Measurements from ENCODE around the gene GHITM.
"Not testable (repeated sequence)": the region's sequence is repeated elsewhere in the genome, so short reads cannot be mapped to it uniquely, and the experiment has no call there.

GHITM gene

GRCh38 chr10:84148006-84148597 lies 8.8 kb downstream of the GHITM start:
- peak; percentile 9 for DNase-seq (ENCODE audit: low read depth)

GRCh38 chr10:84149854-84150253 lies 10.5 kb downstream of the GHITM start:
- DNase-seq (ENCODE audit: low read depth) = no peak

GRCh38 chr10:84152769-84153168 lies 13.5 kb downstream of the GHITM start:
- DNase-seq (ENCODE audit: low read depth) = no peak

DNA sequence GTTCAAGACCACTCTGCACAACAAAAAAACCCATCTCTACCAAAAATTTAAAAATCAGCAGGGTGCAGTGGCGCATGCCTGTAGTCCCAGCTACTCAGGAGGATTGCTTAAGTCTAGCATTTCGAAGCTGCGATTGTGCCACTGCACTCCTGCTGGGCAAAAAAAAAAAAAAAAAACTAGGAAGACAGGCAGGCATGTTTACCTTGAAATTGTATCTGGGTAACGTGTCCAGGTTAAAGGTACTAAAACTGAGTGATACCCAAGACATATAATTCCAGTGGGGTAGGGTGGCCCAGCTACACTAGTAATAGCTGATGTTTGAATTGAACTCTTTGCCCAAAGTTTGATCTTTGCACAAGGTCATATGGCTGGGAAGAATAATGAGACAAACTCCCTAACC lies 16.2 kb downstream of the GHITM start:
- DNase-seq (ENCODE audit: low read depth) = no peak

- DNase-seq (ENCODE audit: low read depth) = no peak
Measured at GRCh38 chr10:84156009-84156408, 16.7 kb downstream of the GHITM start.

GRCh38 chr10:84156768-84157167 lies 17.5 kb downstream of the GHITM start:
- no peak for DNase-seq (ENCODE audit: low read depth)

DNA sequence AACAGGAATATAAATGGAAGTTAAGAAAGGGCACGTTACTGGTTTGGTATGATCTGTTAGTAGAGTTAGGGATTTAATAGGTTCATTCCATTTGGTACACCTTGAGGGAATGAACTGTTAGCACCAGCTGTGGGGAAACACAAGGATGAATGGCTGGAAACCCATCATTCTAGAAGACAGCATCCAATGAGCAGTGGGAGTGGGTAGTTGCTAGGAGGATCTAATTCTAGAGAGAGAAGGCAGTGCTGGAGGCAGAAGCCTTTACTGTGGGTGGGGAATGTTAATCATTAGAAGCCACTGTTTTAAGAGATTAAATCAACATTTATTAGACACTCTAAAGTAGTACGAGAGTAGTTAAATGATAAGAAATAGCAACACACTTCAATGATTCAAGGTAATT lies 18.8 kb downstream of the GHITM start:
- no peak for DNase-seq (ENCODE audit: low read depth)

- no peak for DNase-seq (ENCODE audit: low read depth)
Measured at GRCh38 chr10:84158550-84158949, 19.2 kb downstream of the GHITM start.

- DNase-seq (ENCODE audit: low read depth) = no peak
Measured at GRCh38 chr10:84159076-84159685, 19.9 kb downstream of the GHITM start.

DNA sequence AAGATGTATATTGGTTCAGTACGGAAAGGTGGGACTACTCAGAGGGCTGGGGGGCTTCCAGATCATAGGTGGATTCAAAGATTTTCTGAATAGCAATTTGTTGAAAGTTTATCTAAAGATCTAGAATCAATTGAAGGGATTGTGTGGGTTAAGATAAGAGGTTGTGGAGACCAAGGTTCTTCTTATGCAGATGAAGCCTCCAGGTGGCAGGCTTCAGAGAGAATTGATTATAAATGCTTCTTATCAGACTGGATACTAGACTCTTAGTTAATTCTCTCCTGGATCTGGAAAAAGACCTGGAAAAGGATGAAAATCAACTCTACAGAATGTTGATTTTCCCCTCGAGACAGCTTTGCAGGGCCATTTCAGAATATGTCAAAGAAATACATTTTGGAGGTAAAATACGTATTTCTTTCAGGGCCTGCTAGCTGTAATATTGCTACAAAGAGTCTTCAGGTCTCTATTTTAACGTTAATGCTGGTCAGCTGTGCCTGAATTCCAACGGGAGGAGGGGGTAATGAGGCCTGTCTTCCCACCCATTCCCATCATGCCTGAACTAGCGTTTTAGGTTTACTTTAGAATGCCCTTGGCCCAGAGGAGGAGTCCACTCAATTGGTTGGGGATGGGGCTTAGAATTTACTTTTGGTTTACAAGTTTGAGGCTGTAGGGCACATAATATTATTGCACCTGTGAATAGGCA lies 21.5 kb downstream of the GHITM start:
- no peak for DNase-seq (ENCODE audit: low read depth)

GRCh38 chr10:84163996-84164395 lies 24.7 kb downstream of the GHITM start:
- DNase-seq (ENCODE audit: low read depth) = no peak

DNA sequence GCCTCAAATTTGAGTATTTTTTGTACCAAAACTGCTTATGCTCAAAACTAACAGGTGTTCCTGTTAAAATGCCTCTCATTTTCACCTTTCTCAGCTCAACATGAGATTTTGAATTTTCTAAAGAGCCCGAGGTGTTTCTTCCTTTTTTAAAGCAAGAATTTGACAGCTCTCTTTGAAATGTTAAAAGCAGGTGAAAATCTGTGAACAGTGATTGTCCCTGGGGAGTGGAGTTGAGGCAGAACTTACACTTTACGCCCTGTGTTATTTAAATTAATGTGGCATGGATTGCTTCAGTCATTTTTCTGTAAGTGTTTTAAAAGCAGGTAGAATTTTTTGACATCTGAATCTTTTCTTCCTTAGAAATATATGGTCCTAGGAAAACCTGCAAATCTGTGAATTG lies 25.1 kb downstream of the GHITM start:
- DNase-seq (ENCODE audit: low read depth) = no peak

DNA sequence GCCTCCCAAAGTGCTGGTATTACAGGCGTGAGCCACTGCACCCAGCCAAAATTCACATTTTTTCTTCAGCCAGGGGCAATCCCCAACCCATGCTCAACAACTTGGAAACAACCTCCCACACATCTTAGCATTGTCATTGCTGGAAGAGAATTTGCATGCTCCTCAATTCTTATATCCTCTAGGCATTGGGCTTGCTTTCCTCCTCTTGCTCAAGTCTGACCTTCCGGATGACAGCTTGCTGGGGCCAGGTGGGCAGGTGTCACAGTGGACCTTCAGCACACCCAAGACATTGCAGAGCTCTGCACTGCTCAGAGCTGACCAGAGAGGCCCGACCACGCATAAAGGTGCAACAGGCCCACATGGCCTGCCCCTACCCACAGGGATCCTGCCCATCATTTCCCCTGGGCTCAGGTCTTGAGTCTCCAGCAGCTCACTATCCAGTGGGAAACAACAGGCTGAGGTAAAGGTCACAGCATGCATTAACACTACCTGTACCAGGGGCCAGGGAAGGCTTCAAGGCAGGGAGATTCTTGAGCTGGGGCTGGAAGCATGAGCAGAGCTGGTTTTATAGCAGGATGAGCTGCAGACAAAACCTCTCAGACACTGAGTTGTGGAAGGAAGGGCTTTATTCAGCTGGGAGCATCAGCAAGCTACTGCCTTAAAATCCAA lies 27.4 kb downstream of the GHITM start:
- no peak for DNase-seq (ENCODE audit: low read depth)

- DNase-seq (ENCODE audit: low read depth) = not testable (repeated sequence)
Measured at GRCh38 chr10:84167289-84167653, 28.0 kb downstream of the GHITM start.

DNA sequence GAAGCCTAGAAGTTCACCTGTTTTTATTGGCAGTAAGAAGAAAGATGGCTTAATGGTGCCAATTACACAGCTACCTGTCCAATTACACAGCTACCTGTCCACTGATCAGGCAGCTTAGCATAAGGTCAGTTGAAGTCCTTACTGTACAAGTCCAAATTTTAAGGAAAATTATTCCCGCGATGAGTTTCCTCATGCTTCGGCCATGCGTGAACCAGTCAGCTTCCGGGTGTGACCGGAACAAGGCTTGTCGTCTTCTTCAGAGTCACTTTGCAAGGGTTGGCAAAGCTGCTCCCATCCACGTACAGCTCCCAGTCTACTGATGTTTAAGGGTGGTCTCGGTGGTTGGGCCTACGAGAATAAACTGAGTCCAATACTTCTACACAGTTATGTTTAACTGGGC lies 29.1 kb downstream of the GHITM start:
- not testable (repeated sequence) for DNase-seq (ENCODE audit: low read depth)

DNA sequence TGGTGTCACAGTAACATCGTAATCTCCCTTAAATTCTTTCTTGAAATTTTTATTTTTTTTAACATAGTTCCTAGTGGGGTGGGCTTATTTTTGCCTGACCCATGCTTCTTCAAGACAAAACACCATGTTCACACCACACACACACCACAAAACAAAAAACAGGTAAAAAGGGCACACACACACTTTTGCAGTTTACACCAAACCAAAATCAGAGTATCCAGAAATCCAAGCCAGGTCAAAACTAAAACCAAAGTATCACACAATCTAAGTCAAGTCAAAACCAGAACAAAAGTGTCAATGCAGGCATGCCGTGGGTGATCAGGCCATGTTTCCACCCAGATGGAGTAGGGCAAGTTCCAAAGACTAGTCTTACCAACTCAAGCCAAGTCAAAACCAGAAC lies 31.9 kb downstream of the GHITM start:
- not testable (repeated sequence) for DNase-seq (ENCODE audit: low read depth)

- DNase-seq (ENCODE audit: low read depth) = not testable (repeated sequence)
Measured at GRCh38 chr10:84171700-84172466, 32.6 kb downstream of the GHITM start.

DNA sequence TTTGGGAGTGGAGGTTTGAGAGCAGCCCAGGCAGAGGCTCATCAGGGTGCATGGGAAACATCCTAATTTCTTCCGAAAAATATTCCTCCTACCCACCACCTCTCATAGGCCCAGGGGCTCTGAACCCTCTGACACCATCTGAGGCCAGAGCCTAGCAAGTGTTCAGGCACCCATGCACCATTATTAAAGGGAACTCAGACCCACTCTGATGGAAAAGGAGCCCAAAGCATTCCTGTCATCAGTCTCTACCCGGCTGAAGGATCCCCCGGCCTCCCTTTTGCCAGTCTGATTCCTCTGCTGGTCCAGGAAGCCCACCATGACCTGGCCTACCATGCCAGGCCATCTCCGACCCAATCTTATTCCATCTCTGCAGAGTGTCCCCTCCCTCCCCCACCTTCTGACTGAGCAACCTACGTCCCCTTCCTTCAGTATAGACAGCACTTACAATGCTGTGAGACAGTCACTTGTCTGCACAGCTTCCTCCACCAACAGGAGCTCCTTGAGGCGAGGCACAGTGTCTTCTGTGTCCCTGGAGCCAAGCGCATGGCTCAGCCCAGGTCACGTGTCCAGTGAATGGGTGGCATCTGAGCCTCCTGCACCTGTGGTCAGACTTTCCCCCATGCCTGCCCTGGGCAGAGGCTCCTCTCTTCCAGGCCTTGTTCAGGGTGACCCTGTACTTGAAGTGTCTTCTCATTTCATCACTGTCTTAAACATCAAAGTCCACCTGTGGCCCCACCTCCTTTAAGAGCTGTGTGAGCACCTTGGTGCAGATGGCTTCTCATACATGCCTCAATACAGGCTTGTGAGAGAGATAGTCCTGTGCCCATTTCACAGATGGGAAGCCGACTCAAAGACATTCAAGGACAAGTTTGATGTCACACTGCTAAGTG lies 33.4 kb downstream of the GHITM start:
- no peak for DNase-seq (ENCODE audit: low read depth)

GRCh38 chr10:84173501-84173929 lies 34.2 kb downstream of the GHITM start, which contains the start of gene GPR15LG:
TSS of gene GPR15LG (plus strand) at chr10:84173801. CDS start at chr10:84173852, 51 bp downstream.
- DNase-seq (ENCODE audit: low read depth) = no peak

DNA sequence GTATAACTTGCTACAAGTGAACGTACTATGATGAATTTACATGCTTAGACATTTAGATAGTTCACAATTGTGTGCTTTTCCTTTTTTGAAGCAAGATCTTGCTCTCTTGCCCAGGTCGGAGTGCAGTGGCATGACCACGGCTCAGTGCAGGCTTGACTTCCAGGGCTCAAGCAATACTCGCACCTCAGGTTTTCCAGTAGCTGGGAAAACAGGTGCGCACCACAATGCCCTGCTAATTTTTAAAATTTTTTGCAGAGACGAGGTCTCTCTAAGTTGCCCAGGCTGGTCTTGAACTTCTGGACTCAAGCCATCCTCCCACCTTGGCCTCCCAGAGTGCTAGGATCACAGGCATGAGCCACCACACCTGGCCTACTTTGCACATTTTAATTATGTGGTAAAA lies 36.1 kb downstream of the GHITM start:
- DNase-seq (ENCODE audit: low read depth) = no peak

GRCh38 chr10:84176351-84176750 lies 37.0 kb downstream of the GHITM start:
- no peak for DNase-seq (ENCODE audit: low read depth)

Measured in GM04503 (cell line).